ENCODE measurements around the gene ZCCHC9.

The ZCCHC9 gene

DNA sequence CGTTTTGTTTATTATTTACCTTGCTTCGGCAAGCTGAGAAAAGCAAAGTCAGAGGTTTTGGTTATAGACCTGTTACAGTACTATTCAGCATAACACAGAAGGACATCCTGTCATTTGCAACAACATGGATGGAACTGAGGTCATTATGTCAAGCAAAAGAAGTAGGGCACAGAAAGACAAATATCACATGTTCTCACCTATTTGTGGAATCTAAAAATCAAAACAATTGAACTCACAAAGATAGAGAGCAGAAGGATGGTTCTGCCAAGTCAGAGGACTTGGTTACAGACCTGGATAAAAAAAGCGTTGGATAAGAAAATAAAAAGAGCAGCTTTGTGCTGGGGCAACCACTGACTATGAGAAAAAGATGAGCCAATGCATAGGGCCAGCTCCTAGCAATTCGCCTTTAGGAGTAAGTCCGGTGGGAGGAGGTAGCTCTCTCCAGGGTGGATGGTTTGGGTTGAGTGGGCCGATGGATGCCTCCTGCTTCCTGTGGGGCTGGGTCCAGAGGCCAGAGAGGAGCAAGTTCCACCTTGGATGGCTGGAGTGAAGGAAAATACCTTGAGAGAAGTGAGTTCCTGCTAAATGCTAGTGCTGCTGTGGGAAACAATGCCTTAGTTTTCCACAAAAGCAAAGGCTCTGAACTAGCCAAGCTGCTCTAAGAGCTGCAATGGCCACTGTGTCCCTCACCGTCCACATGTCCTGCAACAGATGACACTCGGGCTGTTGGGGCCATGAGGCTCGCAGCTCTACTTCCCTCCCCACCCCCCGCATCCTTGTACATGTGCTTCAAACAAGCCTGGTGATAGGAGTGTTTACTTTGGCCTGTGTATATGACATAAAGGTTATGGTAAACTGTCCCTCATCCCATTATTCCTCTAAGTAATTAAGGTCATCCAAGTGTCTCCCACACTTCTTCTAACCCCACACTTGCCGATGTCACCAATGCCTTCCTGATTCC lies 54.2 kb downstream of the ZCCHC9 start:
- DNase-seq (ENCODE audit: low spot score) = no peak

DNA sequence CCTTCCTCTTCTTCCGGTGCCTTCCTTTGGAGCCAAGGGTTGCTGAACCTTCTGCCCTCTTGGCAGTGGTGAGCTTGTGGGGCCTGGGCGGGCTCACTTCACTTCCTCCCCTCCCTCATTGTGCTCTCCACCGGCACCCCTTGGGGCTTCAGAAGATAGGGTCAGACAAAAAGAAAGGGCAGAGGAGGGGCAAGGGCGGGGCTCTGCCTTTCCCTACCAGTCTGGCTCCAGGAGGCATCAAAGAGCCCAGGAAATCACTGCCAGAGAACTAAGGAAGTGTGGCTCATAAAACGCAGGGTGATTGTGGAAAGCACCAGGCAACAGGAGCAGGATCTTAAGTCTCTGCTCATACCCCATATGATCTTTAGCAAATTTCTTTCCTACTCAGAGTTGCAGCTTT lies 57.7 kb downstream of the ZCCHC9 start:
- peak; percentile 54 for DNase-seq (ENCODE audit: low spot score)

DNA sequence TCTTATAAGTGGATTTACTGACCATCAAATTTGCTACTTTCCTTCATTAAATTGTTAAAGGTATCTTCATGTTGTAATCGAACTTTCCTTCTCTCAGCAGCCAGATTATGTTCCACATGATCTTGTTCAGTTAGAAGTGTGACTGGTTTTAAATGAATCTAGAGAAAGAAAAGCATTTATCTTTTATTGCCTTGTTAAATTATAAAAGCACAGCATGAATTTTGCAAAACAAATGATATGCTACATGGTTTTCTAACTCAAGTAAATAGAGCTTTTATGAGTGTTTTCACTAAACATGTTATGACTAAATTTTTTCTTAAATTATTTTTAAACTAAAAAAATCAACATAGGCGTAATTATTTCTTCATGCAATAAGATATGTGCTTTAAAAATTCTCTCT lies 58.5 kb downstream of the ZCCHC9 start:
- DNase-seq (ENCODE audit: low spot score) = no peak

DNA sequence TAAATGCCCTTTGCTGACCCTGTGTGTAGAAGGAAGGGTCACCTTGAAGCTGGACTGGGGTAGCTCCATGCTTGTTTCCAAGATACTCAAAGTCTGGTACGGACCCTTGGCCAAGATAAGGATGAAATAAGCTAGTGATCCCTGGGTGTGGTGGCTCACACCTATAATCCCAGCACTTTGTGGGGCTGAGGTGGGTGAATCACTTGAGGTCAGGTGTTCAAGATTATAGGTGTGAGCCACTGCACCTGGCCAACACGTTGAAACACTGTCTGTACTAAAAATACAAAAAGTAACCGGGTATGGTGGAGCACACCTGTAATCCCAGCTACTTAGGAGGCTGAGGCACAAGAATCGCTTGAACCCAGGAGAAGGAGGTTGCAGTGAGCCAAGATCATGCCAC lies 59.3 kb downstream of the ZCCHC9 start:
- DNase-seq (ENCODE audit: low spot score) = no peak

DNA sequence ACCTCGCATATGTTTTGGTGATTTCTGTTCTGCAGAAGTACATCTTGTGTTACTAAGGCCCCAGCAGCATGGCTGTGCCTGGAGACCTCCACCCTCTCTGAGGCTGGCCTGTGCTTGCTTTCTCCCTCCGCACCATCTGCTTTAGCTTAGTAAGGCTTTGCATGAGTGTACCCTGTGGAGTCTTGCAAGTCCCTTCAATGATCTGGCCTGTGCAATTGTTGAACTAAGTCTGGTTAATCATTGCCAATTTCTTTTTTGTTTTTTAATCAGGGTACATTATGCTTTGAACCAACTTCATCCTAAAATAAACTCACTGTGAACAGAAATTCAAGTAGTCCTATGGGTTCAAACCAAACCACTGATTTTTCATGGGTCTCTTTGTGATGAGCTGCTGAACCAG lies 60.2 kb downstream of the ZCCHC9 start:
- no peak for DNase-seq (ENCODE audit: low spot score)
